ENCODE measurements around the gene ATL2.

ATL2 gene

DNA sequence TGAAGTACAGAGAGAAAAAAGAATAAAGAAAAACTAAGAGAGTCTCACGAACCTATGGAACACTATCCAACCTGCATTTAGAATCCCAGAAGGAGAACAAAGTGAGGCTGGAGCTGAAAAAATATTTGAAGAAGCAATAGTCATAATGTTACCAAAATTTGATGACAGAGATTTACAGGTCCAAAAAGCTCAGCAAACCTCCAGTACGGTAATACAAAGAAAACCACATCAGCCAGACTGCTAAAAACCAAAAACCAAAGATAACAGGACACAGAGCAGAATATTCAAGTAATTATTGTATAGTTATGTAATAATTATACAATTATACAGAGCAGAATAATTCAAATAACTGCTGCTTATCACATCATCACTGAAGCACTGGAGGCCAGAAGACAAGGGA is 23.7 kb downstream of the ATL2 start:
- H3K4me3 ChIP-seq (ENCODE audit: low read length) = no peak overlapping the region
- TF ChIP-seq, protein P1, sequence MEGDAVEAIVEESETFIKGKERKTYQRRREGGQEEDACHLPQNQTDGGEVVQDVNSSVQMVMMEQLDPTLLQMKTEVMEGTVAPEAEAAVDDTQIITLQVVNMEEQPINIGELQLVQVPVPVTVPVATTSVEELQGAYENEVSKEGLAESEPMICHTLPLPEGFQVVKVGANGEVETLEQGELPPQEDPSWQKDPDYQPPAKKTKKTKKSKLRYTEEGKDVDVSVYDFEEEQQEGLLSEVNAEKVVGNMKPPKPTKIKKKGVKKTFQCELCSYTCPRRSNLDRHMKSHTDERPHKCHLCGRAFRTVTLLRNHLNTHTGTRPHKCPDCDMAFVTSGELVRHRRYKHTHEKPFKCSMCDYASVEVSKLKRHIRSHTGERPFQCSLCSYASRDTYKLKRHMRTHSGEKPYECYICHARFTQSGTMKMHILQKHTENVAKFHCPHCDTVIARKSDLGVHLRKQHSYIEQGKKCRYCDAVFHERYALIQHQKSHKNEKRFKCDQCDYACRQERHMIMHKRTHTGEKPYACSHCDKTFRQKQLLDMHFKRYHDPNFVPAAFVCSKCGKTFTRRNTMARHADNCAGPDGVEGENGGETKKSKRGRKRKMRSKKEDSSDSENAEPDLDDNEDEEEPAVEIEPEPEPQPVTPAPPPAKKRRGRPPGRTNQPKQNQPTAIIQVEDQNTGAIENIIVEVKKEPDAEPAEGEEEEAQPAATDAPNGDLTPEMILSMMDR (conservative IDR thresholded peaks at IDR 0.05; ENCODE audit: low read depth, low read length) = no peak
- no peak for DNase-seq (ENCODE audit: low read depth)

DNA sequence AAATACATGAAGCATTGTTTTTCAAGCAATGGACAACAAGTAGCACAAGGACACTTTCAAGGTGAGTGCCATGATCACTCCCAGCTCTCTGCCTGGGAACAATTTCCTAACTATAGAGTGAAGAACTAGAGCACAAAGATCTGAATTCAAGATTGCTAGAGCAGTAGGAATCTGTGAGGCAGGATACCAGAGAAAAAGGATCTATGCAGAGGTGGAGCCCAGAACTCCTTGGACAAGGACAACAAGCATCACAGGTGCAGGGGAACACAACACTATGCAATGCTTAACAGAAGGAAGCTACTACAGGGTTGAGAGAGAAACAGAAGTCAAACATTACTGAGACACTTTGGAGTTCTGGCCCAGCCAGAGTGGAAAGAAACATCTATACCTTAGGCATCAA is 24.7 kb downstream of the ATL2 start:
- H3K4me3 ChIP-seq (ENCODE audit: low read length) = no peak overlapping the region
- DNase-seq (ENCODE audit: low read depth) = no peak
- TF ChIP-seq, protein P1 (conservative IDR thresholded peaks at IDR 0.05; ENCODE audit: low read depth, low read length) = no peak

DNA sequence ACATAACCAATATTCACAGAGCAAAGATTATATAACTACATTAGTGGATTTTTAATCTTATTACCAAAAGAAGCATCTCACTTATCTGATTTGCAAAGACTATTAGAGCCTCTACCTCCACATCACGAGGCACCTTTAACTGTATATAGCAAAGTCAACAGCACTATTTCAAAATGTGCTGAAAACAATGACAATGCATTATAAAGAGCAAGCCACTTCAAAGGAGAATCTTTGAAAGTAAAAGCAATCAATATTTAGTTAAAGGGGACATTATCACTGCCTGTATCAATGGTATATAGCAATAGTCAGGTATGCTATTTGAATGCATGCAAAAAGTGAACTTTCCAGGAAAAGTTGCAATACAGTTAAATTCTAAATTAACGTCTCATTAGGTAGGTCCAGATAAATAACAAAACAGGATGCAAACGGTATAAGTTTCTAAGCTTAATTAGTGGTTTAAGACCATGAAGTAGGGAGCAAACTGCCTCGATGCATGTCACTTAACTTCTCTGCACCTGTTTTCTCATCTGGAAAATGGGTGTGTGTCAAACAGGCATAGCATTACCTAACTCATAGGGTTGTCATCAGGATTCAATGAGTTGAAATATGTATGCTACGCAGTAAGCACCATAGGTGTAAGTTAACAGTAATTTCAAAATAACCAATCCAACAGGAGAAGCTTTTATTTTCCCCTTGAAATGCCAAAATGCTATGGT is 31.6 kb downstream of the ATL2 start:
- DNase-seq (ENCODE audit: low read depth) = no peak
- TF ChIP-seq, protein P1 (conservative IDR thresholded peaks at IDR 0.05; ENCODE audit: low read depth, low read length) = no peak
- no peak overlapping the region for H3K4me3 ChIP-seq (ENCODE audit: low read length)

DNA sequence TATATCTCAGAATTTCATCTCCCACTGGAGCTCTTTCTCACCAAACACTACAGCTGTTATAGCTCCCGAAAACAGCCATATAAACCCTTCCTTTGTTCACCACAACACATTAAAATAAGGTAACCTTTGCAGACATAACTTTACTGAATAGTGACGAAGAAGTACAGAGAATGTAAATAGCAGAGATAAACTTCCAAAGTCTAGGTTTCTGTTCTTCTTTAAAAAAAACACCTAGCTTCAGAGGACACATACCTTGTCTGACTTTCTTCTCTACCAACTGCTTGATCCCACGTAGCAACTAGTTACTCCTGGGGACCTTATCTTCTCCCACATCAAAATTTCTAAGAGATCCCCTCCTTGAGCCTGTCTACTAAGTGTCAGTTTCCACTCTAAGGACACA is 32.3 kb downstream of the ATL2 start:
- DNase-seq (ENCODE audit: low read depth) = no peak
- no peak overlapping the region for H3K4me3 ChIP-seq (ENCODE audit: low read length)
- TF ChIP-seq, protein P1 (conservative IDR thresholded peaks at IDR 0.05; ENCODE audit: low read depth, low read length) = no peak

DNA sequence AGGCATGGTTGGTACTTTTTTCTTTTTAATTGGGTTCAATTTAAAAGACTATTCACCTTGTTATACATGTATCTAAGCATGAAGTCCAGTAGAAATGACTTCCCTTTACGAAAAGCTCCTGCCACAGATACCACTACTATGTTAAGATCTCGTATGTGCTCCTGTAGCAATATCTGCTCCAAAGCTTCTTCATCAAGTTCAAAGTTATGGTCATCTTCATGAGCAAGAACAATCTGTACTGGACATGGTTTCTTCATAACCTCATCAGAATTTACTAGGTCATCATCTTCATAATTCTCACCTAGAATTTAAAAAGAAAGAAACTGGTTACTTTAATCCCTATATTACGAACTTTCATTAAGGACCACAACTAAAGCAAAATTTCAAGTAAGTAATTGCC is 33.9 kb downstream of the ATL2 start:
- no peak for DNase-seq (ENCODE audit: low read depth)
- H3K4me3 ChIP-seq (ENCODE audit: low read length) = no peak overlapping the region
- TF ChIP-seq, protein P1 (conservative IDR thresholded peaks at IDR 0.05; ENCODE audit: low read depth, low read length) = no peak

DNA sequence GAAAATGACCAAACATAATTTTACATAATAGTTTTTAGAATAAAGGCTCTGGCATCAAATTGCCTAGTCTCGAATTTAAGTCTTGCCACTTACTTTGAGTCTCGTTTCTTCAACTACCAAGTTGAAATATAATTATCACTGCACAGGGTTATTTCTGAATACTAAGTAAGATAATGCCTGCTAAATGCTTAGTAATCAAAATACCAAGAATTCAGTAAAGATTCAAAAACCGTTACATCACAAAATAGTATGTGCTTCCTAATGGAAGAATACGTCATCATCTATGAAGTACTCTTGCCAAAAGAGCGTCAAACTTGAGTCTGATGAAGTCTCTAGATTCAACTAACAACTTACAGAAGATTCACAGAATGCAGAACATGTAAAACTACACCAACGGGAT is 40.5 kb downstream of the ATL2 start:
- H3K4me3 ChIP-seq (ENCODE audit: low read length) = no peak overlapping the region
- no peak for DNase-seq (ENCODE audit: low read depth)
- TF ChIP-seq, protein P1 (conservative IDR thresholded peaks at IDR 0.05; ENCODE audit: low read depth, low read length) = no peak

DNA sequence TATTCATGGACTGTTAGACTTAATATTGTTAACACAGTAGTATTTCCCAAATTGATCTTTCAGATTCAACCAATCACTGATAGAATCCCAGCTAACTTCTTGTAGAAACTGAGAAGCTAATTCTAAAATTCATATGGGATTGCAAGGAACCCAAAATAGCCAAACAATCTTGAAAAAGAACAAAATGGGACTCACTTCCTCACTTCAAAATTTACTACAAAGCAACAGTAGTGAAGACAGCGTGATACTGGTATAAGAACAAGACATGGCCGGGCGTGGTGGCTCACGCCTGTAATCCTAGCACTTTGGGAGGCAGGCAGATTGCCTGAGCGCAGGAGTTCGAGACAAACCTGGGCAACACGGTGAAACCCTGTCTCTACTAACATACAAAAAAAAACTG is 46.3 kb downstream of the ATL2 start:
- no peak for DNase-seq (ENCODE audit: low read depth)
- no peak overlapping the region for H3K4me3 ChIP-seq (ENCODE audit: low read length)
- TF ChIP-seq, protein P1 (conservative IDR thresholded peaks at IDR 0.05; ENCODE audit: low read depth, low read length) = no peak
